GM21526 (cell line): ENCODE results near the gene PCDHGB1.
"Not testable (repeated sequence)": the region's sequence is repeated elsewhere in the genome, so short reads cannot be mapped to it uniquely, and the experiment has no call there.

ENCODE experiments used
- ATAC-seq: cut with Tn5 transposase; IDR thresholded peaks from one replicate; pipeline ENCODE4 v1.9.1; 2021; ENCODE audit warnings: moderate library complexity; ENCODE audit not compliant: unreplicated experiment, low FRiP score

Gene PCDHGB1

GRCh38 chr5:141349917-141350619 is at the start of gene PCDHGB1:
Gene PCDHGB1, plus strand, starts transcription at chr5:141350099. Its CDS starts 162 bp downstream, at chr5:141350261.
- no peak for ATAC-seq

- no peak for ATAC-seq
These were observed 46.1 kb upstream of the PCDHGB1 start, which contains the start of gene SLC25A2 for GRCh38 chr5:141303756-141304155. Gene SLC25A2, minus strand, starts transcription at chr5:141304049. Its CDS starts 184 bp downstream, at chr5:141303865.

GRCh38 chr5:141306630-141307029 is 43.3 kb upstream of the PCDHGB1 start:
- ATAC-seq = no peak

GRCh38 chr5:141313711-141314110 is 36.2 kb upstream of the PCDHGB1 start:
- no peak for ATAC-seq

GRCh38 chr5:141316963-141317362 is 32.9 kb upstream of the PCDHGB1 start:
- ATAC-seq = not testable (repeated sequence)

GRCh38 chr5:141319202-141319601 is 30.7 kb upstream of the PCDHGB1 start:
- ATAC-seq = no peak

GRCh38 chr5:141319699-141320098 is 30.2 kb upstream of the PCDHGB1 start:
- ATAC-seq = no peak

- ATAC-seq = peak; percentile 95
These were observed 29.4 kb upstream of the PCDHGB1 start, which contains the start of gene TAF7 for GRCh38 chr5:141320225-141321169. Gene TAF7, minus strand, starts transcription at chr5:141320784. Its CDS starts 740 bp downstream, at chr5:141320044.

GRCh38 chr5:141322261-141322660 is 27.6 kb upstream of the PCDHGB1 start:
- no peak for ATAC-seq

GRCh38 chr5:141326088-141326854 is 23.6 kb upstream of the PCDHGB1 start:
- ATAC-seq = peak; percentile 77

GRCh38 chr5:141328231-141328630 is 21.7 kb upstream of the PCDHGB1 start:
- no peak for ATAC-seq

- ATAC-seq = no peak
These were observed 19.4 kb upstream of the PCDHGB1 start, which contains the start of gene PCDHGA1 for GRCh38 chr5:141330299-141331080. Gene PCDHGA1, plus strand, starts transcription at chr5:141330514.

- not testable (repeated sequence) for ATAC-seq
These were observed 17.3 kb upstream of the PCDHGB1 start for GRCh38 chr5:141332571-141332970.

GRCh38 chr5:141338538-141339306 is 11.2 kb upstream of the PCDHGB1 start, which contains the start of gene PCDHGA2:
Gene PCDHGA2, plus strand, starts transcription at chr5:141338760.
- ATAC-seq = no peak

- ATAC-seq = not testable (repeated sequence)
These were observed 9.0 kb upstream of the PCDHGB1 start for GRCh38 chr5:141340781-141341354.

GRCh38 chr5:141342773-141343172 is 7.1 kb upstream of the PCDHGB1 start:
- ATAC-seq = no peak

GRCh38 chr5:141343242-141343952 is 6.5 kb upstream of the PCDHGB1 start, which contains the start of gene PCDHGA3:
Gene PCDHGA3, plus strand, starts transcription at chr5:141343829. Its CDS starts 205 bp downstream, at chr5:141344034.
- ATAC-seq = no peak
